Neural crest cell (in vitro differentiated cells): ENCODE results near the gene HPS1. TPM values are rescaled to one million over a fixed set of nuclear protein-coding genes. Genes with fewer than 3 reads are reported as not detected.

ENCODE experiments used
- DNase-seq: peaks from one replicate; pipeline ENCODE4 v3.0.0; 2021; ENCODE audit warnings: low read depth, mixed read lengths, low spot score
- H3K27ac Mint-ChIP-seq: one replicate; pipeline ENCODE4 v1.8.0; 2021; ENCODE audit warnings: mild to moderate bottlenecking, mixed read lengths; ENCODE audit not compliant: unreplicated experiment
- H3K27me3 Mint-ChIP-seq: 2 replicates; pipeline ENCODE4 v1.8.0; 2021; ENCODE audit warnings: low read depth, mild to moderate bottlenecking, mixed read lengths
- H3K36me3 Mint-ChIP-seq: 2 replicates; pipeline ENCODE4 v1.8.0; 2021; ENCODE audit warnings: low read depth, mild to moderate bottlenecking, mixed read lengths
- H3K4me1 Mint-ChIP-seq: 2 replicates; pipeline ENCODE4 v1.8.0; 2021; ENCODE audit warnings: mixed read lengths
- H3K4me3 Mint-ChIP-seq: one replicate; pipeline ENCODE4 v1.8.0; 2021; ENCODE audit warnings: mild to moderate bottlenecking, mixed read lengths
- H3K9me3 Mint-ChIP-seq: 2 replicates; pipeline ENCODE4 v1.8.0; 2021; ENCODE audit warnings: mixed read lengths
- total RNA-seq: library from RNA; stranded (reverse); gene quantifications from 2 replicates; pipeline ENCODE4 v1.2.1, GENCODE V29; 2021
- TF ChIP-seq, protein P1 (sequence below): fragments of 200-600 bp; sonication (generic); conservative IDR thresholded peaks from 2 replicates; pipeline ENCODE4 v1.5.0; 2021; ENCODE audit warnings: antibody characterized with exemption, mild to moderate bottlenecking

HPS1 gene
- total RNA-seq, 1 donor from 2014 or later = 46.9 TPM

DNA sequence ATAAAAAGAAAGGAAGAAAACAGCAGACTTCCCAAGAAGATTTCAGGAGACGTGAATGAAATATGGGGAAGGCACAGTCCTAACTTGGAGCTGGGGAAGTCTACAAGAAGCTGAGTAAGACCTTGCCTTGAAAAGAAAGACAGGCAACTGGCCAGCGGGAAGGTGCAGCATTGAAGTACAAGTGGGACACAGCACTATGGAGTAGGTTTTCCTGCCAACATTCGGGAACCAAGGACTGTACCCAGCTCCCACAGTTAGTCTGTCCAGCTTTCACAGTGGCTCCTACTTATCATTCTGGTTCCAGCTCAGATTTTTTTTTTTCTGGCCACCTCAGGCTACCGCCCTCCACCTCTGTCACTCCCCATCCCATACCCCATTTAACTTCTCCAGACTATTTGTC is 10.0 kb downstream of the HPS1 start:
- Mint-ChIP-seq H3K9me3 (peaks cover 7% of the 10 kb centered on the region), H3K36me3 (peaks cover 49% of the 10 kb centered on the region), H3K4me3 (no peak overlapping the region), H3K27me3 (no peaks in the 10 kb centered on the region), H3K4me1 (peaks cover 4% of the 10 kb centered on the region), H3K27ac (no peak overlapping the region)
- no peak for DNase-seq
- TF ChIP-seq, protein P1, sequence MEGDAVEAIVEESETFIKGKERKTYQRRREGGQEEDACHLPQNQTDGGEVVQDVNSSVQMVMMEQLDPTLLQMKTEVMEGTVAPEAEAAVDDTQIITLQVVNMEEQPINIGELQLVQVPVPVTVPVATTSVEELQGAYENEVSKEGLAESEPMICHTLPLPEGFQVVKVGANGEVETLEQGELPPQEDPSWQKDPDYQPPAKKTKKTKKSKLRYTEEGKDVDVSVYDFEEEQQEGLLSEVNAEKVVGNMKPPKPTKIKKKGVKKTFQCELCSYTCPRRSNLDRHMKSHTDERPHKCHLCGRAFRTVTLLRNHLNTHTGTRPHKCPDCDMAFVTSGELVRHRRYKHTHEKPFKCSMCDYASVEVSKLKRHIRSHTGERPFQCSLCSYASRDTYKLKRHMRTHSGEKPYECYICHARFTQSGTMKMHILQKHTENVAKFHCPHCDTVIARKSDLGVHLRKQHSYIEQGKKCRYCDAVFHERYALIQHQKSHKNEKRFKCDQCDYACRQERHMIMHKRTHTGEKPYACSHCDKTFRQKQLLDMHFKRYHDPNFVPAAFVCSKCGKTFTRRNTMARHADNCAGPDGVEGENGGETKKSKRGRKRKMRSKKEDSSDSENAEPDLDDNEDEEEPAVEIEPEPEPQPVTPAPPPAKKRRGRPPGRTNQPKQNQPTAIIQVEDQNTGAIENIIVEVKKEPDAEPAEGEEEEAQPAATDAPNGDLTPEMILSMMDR = no peak

DNA sequence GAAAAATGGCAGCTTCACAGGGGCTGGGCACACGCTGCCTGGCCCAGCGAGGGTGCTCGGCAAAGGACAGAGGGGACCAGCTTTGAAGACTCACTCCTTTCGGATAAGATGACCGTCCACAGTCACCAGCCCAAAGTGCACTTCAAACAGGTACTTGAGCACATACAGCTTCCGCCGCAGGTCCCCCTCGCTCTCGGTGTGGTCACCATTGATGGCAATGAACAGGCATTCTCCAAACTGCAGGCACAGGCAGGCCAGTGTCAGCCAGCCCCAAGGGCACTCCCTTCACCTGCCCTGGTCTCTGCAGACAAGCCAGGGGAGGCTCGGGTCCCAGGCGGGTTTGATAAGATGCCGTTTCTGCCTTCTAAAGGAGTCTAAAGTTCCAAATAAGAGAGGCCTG is 11.6 kb downstream of the HPS1 start:
- Mint-ChIP-seq H3K27ac (no peak overlapping the region), H3K36me3 (peaks cover 59% of the 10 kb centered on the region), H3K9me3 (peaks cover 7% of the 10 kb centered on the region), H3K4me1 (peaks cover 4% of the 10 kb centered on the region), H3K4me3 (no peak overlapping the region), H3K27me3 (no peaks in the 10 kb centered on the region)
- DNase-seq = no peak
- TF ChIP-seq, protein P1 = no peak

DNA sequence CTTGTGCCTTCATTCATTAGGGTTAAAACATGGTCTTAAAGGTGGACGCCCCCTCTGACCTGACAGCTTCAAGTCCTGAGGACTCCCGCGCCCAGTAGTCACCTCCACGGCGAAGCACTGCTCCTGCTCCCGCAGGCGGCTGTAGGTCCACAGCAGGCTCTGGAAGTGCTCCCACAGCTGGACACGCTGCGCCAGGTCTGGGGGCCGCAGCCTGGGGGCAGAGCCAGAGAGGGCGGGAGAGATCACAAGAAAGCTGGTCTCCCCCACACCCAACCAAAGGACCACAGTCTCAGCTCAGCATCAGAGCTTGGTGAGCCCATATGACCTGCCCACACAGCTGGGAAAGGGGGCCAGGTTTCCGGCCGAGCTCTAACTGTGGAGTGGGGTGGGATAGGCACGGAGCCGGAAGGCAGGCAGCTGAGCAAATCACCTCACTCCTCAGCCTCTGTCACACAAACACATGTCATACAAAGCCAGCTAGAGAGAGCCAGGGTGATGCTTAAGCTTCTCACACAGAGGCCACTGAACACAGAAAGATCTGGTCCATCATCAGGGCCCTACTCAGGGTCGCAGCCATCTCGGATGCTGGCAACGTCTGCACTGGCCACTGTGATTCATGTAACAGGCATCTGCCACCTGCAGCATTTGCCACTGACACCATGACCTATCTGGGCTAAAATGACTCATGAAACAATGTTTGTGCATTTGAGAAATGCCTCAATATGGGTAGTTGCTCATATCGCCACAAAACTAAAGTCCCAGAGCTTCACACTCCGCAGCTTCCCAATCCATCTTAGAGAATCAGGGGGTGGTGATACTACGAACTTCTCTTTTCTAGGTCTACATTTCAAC is 12.6 kb downstream of the HPS1 start:
- Mint-ChIP-seq H3K9me3 (peaks cover 7% of the 10 kb centered on the region), H3K4me3 (no peak overlapping the region), H3K36me3 (peaks cover 51% of the 10 kb centered on the region), H3K4me1 (peaks cover 4% of the 10 kb centered on the region), H3K27ac (no peak overlapping the region), H3K27me3 (no peaks in the 10 kb centered on the region)
- no peak for DNase-seq
- TF ChIP-seq, protein P1 = no peak

DNA sequence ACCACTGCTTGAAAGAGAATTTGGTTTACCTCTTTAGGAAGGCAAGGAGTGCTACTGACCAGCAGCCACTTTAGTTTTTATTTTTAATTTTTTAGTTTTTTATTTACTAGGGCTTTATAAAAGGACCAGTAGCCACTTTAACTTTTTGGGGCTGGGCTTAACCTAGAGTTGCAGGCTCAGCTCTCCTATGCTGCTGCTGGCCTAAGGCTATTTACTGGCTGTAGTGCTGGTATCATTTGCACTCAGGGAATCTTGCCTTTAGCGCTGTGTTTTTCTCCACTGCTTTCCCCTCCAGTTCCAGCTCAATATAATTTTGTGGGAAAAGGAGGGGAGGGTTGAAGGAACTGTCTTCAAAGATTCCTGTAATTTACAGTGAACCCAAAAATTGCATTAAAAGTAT is 13.4 kb downstream of the HPS1 start:
- H3K4me1 Mint-ChIP-seq = peaks cover 3% of the 10 kb centered on the region
- H3K36me3 Mint-ChIP-seq = peaks cover 44% of the 10 kb centered on the region
- no peak overlapping the region for H3K27ac Mint-ChIP-seq
- no peaks in the 10 kb centered on the region for H3K27me3 Mint-ChIP-seq
- no peak for DNase-seq
- H3K4me3 Mint-ChIP-seq = no peak overlapping the region
- H3K9me3 Mint-ChIP-seq = peaks cover 7% of the 10 kb centered on the region
- TF ChIP-seq, protein P1 = no peak

DNA sequence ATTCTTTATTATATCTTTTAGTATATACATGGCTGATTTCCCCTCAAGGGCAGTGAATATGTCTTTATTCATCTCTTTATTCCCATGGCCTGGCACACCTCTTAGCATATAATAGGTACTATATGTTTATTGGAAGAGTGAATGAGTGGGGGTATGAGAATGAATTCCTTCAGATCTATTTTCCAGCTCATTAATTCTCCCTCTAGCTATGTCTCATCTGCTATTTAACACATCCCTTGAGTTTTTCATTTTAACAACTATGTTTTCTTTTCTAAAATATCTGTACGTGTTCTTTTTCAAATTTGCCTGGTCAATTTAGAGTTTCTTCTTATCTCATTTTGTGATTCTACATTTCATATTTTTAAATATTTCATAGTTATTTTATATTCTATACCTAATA is 14.4 kb downstream of the HPS1 start:
- no peak for DNase-seq
- H3K4me1 Mint-ChIP-seq = no peaks in the 10 kb centered on the region
- peaks cover 7% of the 10 kb centered on the region for H3K9me3 Mint-ChIP-seq
- H3K36me3 Mint-ChIP-seq = peaks cover 43% of the 10 kb centered on the region
- H3K27me3 Mint-ChIP-seq = no peaks in the 10 kb centered on the region
- no peak overlapping the region for H3K27ac Mint-ChIP-seq
- TF ChIP-seq, protein P1 = no peak
- H3K4me3 Mint-ChIP-seq = no peak overlapping the region
